ENCODE results near the gene ESRP2. TPM values are rescaled to one million over a fixed set of nuclear protein-coding genes. Genes with fewer than 3 reads are reported as not detected.

ESRP2 gene
- total RNA-seq, 4 donors from 2014 or later, result 61.3 to 87.5 (median 77.2) TPM

DNA sequence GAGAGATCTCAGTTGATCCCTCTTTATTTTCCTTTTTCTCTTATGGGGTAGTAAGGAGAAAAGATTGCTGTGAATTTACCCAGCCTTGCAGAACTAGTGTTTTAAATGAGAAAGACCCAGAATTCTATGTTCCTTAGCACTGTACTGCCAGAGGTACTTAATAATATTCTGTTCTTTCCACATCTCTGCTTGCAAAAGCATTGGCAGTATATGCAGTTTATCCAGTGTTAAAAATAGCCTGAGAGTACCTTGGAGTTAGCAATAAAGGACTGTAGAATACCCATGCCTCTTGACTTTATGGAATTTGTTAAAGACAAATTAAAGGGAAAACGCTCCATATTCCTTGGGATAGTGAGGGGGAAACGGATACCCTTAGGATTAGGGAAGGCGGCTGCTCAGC is 40.3 kb upstream of the ESRP2 start:
- peaks cover 0 to 56% (median 20%) of the 10 kb centered on the region in 4 donors for H3K4me1 ChIP-seq
- no peak for TF ChIP-seq POLR2A (IDR thresholded peaks at IDR 0.05)
- TF ChIP-seq POLR2AphosphoS5 (IDR thresholded peaks at IDR 0.05), result no peak
- TF ChIP-seq EP300 (IDR thresholded peaks at IDR 0.05; ENCODE audit: low read depth), result no peak
- TF ChIP-seq CTCF (IDR thresholded peaks at IDR 0.05), result no peak
- H3K27me3 ChIP-seq, result no peaks in the 10 kb centered on the region
- no peaks in the 10 kb centered on the region for H3K36me3 ChIP-seq
- no peaks in the 10 kb centered on the region for H3K9me3 ChIP-seq
- WGBS, 2 donors (ENCODE audit: low coverage in 1 of 2), result 36 to 74% methylated on average over 2 to 3 of the region's 3 CpGs
- H3K27ac ChIP-seq, result peak overlapping the region; percentile 44 to 60 (median 55)
- intact Hi-C loops (cut with DNase I; ENCODE audit: low total_unique reads) (no loop called here), in situ Hi-C loops (cut with MboI; ENCODE audit: low pct_ligation_motif_present in 1 of 4, low pct_unique_long_range_greater_than_20kb in 1 of 4, low sequenced_read_pairs in 3 of 4) (no loop called here)
- no peak overlapping the region for H3K4me3 ChIP-seq
- no peak for DNase-seq

GRCh38 chr16:68275611-68276191 is 39.8 kb upstream of the ESRP2 start:
- Histone ChIP-seq H3K4me1 (peaks cover 0 to 51% (median 20%) of the 10 kb centered on the region in 4 donors), H3K27ac (peak overlapping the region; percentile 44 to 60 (median 55)), H3K9me3 (no peaks in the 10 kb centered on the region), H3K4me3 (no peak overlapping the region), H3K27me3 (no peaks in the 10 kb centered on the region), H3K36me3 (no peaks in the 10 kb centered on the region)
- intact Hi-C loops (cut with DNase I; ENCODE audit: low total_unique reads) (no loop called here), in situ Hi-C loops (cut with MboI; ENCODE audit: low pct_ligation_motif_present in 1 of 4, low pct_unique_long_range_greater_than_20kb in 1 of 4, low sequenced_read_pairs in 3 of 4) (no loop called here)
- no peak for DNase-seq
- WGBS, 2 donors (ENCODE audit: low coverage in 1 of 2), result 40 to 51% methylated on average over 4 of the region's 4 CpGs
- TF ChIP-seq CTCF (IDR thresholded peaks at IDR 0.05), result no peak
- no peak for TF ChIP-seq POLR2A (IDR thresholded peaks at IDR 0.05)
- no peak for TF ChIP-seq EP300 (IDR thresholded peaks at IDR 0.05; ENCODE audit: low read depth)
- no peak for TF ChIP-seq POLR2AphosphoS5 (IDR thresholded peaks at IDR 0.05)

GRCh38 chr16:68274441-68274840 is 38.5 kb upstream of the ESRP2 start:
- intact Hi-C loops (cut with DNase I; ENCODE audit: low total_unique reads) (no loop called here), in situ Hi-C loops (cut with MboI; ENCODE audit: low pct_ligation_motif_present in 1 of 4, low pct_unique_long_range_greater_than_20kb in 1 of 4, low sequenced_read_pairs in 3 of 4) (no loop called here)
- no peaks in the 10 kb centered on the region for H3K27me3 ChIP-seq
- peak overlapping the region in 1 of 4 donors; percentile 60 for H3K27ac ChIP-seq
- H3K4me3 ChIP-seq, result no peak overlapping the region
- H3K9me3 ChIP-seq, result no peaks in the 10 kb centered on the region
- DNase-seq, result no peak
- H3K4me1 ChIP-seq, result peaks cover 0 to 46% (median 14%) of the 10 kb centered on the region in 4 donors
- WGBS, 2 donors (ENCODE audit: low coverage in 1 of 2), result 88% methylated on average over 4 of the region's 4 CpGs; no CpG with 5 or more reads in 1 of the 2 donors
- TF ChIP-seq CTCF (IDR thresholded peaks at IDR 0.05) (no peak), EP300 (IDR thresholded peaks at IDR 0.05; ENCODE audit: low read depth) (no peak), POLR2AphosphoS5 (IDR thresholded peaks at IDR 0.05) (no peak), POLR2A (IDR thresholded peaks at IDR 0.05) (no peak)
- H3K36me3 ChIP-seq, result no peaks in the 10 kb centered on the region

GRCh38 chr16:68273896-68274295 is 38.0 kb upstream of the ESRP2 start:
- no peak for DNase-seq
- no peak for TF ChIP-seq CTCF (IDR thresholded peaks at IDR 0.05)
- no peak for TF ChIP-seq POLR2A (IDR thresholded peaks at IDR 0.05)
- TF ChIP-seq EP300 (IDR thresholded peaks at IDR 0.05; ENCODE audit: low read depth), result no peak
- no peak for TF ChIP-seq POLR2AphosphoS5 (IDR thresholded peaks at IDR 0.05)
- H3K27me3 ChIP-seq, result no peaks in the 10 kb centered on the region
- no peaks in the 10 kb centered on the region for H3K9me3 ChIP-seq
- H3K4me1 ChIP-seq, result peaks cover 0 to 48% (median 16%) of the 10 kb centered on the region in 4 donors
- H3K27ac ChIP-seq, result no peak overlapping the region
- H3K36me3 ChIP-seq, result no peaks in the 10 kb centered on the region
- 66 to 84% methylated on average over 4 to 8 of the region's 8 CpGs for WGBS, 2 donors (ENCODE audit: low coverage in 1 of 2)
- in situ Hi-C loops (cut with MboI; ENCODE audit: low pct_ligation_motif_present in 1 of 4, low pct_unique_long_range_greater_than_20kb in 1 of 4, low sequenced_read_pairs in 3 of 4) (no loop called here), intact Hi-C loops (cut with DNase I; ENCODE audit: low total_unique reads) (no loop called here)
- no peak overlapping the region for H3K4me3 ChIP-seq
